GM19023 (cell line): Measurements from ENCODE around the gene PHF19.

ENCODE experiments used
- ATAC-seq: cut with Tn5 transposase; IDR thresholded peaks from one replicate; pipeline ENCODE4 v1.9.1; 2021; ENCODE audit warnings: mild to moderate bottlenecking, moderate library complexity; ENCODE audit not compliant: unreplicated experiment

The PHF19 gene

DNA sequence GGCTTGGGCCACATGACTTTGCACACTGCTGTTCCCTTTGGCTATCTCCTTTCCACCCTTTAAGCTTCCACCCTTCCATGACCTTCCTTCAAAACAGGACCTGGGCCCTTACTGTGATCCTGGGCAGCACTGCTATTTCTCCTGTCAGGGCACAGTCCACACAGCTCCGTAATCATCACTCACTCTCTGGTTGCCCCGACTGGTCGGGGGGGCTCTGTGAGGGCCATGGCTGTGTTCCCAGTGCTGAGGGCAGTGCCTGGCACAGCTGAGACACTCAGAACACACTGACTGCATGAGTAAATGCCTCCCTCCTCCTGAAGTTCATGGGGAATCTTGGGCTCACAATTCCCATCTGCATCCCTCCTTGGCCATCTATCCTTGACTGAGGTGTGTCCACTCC, 37.4 kb upstream of the PHF19 start:
- ATAC-seq: no peak

DNA sequence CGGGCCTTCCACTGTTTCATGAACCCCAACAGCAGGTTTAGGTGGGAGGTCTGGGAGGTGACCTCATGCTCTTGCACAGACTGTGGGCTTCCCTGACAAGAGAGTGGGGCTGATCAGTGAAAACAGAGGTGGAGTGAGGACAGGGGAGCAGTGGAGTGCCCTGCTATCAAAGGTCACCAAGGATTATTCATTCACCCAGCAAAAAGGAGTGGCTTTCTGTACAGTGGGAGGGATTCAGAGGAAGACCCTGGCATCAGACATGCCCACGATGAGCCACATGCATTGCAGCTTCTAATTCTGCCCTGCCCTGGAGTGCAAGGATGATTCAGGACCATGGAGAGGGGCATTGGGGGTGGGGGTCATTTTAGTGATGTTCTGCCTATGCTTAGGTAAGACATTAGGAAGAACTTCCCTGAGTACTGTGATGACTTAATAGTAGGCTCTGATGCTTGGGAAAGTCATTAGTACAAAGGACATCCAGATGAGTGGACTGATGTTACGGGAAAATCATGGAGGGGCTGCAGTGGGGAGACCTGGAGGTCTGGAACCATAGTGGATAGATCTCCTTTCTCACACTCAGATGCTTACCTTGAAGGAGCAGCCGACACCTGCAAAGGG, 36.8 kb upstream of the PHF19 start:
- no peak for ATAC-seq

DNA sequence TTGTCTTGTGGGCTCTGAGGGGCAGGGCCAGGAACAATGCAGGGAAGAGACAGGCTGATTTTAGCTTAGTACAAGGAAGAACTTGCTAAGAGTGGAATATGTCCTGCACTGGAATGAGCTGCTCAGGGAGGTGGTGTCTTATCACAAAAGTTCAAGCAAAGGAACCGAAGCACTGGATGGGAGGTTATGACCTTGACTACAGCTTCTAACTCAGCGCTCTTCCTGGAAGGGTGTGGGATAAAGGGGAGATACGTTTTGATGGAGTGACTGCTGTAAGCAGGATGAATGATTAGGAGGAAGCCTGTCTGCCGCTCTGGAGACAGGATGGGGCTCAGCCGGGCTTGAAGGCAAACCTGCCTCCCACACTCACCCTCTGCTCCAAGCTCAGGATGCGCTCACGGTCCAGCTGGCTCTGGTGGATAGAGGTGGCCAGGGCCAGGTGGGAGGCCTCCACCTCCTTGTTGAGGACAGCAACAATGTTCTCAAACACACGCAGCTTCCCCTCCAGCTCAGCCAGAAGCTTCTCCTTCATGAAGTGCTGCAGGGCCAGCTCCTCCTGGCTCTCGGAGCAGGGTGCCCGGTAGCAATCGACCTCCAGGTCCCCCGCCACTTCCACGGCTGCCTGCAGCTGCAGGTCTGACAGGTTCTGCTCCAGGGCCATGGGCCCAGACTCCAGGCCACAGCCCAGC, 36.1 kb upstream of the PHF19 start:
- no peak for ATAC-seq

DNA sequence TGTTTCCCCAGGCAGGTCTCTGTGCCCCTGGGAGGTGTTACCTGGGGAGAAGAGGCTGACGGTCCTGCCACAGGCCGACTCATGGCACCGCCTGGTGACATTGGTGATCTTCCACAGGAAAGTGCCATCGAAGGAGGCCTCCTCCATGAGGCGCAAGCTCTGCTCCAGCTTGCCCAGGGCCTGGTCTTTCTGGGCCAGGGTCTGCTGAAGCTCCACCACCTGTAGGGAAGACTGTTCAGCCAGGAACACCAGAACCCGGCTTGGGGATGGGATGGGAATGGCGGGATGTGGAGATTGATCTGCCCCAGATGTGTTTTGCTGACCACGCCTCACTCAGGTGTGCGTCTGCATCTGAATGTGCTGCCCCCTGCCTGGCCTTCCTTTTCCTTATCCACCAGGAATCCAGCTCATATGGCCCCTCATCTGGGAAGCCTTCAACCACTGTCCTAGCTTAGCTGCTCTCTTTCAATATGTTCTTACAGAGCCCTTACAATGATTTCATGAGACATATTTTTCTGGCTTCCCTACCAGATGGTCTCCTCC, 34.4 kb upstream of the PHF19 start:
- no peak for ATAC-seq

DNA sequence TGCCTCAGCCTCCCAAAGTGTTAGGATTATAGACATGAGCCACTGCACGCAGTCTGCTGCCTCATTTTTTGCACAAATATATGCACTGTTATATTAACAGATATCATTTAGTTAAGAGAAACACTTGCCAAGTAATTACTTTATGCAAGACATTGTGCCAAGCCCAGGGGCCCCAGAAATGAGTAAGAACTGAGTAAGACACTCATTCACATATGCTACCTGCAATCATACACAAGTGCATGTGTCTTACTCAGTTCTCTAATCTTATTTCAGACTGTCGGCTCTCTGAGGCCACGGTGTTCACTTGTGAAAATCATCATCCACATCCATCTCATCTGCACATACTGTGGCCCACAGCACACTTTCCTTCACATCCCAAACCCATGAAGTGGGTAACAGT, 33.7 kb upstream of the PHF19 start:
- ATAC-seq: no peak

DNA sequence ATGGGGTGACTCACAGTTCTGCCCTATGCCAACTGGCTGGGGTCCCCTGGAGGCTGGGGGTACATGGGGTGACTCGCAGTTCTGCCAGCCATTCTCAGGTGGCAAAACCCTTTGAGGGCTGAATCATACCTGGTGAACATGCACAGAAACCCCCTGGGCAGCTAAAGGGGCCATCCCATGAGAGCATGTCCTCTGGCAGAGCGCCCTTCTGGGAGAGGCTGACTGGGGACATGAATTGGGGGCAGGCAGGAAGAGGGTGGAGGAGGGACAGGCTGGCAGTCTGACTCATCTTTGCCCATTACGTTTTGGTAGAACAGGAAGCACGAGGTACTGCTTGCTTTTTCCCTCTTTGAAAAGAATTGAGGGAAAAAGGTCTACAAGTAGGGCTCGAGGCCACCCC, 32.9 kb upstream of the PHF19 start:
- ATAC-seq: no peak

DNA sequence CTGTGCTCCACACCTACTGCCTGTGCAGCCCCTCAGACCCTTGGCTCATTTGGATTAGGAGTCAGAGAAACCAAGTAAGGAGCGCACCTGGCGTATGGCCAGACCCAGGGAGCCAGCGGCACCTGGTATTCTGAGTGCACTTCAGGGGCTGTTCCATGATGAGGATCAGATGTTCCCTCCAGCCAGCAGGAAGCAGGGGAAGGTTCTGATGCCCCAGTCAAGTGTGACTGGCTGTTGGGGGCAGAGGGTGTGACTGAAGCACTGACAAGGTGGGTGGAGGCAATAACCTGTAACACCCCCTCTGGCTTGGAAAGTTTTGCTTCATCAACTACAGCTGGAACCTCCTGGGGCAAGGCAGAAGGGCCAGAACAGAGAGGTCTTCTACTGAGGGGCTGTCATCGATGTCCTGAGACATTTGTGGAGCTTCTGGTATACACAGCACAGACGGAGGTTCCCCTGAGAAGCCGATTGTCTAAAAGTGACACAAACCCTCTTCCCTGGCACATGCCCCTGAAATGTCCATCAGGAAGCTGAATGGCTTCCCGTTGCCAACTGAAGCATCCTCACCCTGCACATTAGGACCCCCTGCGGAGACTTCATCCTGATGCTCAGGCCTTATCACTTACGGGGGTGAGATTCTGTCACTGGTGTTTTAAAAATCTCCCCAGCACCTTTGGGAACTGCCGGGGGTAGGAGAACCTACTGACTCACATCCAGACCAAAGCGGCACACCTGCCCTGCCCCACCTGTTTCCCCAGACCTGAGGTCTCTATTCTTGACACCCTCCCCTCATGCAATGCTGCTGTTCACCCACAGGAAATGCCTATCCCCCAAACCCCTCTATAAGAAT, 28.6 kb upstream of the PHF19 start:
- no peak for ATAC-seq

DNA sequence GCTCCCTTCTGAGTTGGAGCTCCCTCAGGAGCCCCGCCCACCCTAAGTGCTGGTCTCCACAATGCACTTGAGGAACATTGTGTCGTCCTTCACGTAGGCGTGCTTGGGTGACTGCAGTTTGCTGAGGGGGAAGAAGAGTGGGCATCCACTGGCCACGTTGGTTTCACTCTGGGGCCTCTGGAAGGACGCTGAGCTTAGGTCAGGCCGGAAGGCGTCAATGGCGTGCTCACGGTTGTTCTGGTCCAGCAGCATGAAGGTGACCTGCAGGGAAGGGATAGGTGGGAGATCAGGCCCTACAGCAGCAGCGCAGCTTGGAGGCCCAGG, 28.0 kb upstream of the PHF19 start:
- no peak for ATAC-seq

DNA sequence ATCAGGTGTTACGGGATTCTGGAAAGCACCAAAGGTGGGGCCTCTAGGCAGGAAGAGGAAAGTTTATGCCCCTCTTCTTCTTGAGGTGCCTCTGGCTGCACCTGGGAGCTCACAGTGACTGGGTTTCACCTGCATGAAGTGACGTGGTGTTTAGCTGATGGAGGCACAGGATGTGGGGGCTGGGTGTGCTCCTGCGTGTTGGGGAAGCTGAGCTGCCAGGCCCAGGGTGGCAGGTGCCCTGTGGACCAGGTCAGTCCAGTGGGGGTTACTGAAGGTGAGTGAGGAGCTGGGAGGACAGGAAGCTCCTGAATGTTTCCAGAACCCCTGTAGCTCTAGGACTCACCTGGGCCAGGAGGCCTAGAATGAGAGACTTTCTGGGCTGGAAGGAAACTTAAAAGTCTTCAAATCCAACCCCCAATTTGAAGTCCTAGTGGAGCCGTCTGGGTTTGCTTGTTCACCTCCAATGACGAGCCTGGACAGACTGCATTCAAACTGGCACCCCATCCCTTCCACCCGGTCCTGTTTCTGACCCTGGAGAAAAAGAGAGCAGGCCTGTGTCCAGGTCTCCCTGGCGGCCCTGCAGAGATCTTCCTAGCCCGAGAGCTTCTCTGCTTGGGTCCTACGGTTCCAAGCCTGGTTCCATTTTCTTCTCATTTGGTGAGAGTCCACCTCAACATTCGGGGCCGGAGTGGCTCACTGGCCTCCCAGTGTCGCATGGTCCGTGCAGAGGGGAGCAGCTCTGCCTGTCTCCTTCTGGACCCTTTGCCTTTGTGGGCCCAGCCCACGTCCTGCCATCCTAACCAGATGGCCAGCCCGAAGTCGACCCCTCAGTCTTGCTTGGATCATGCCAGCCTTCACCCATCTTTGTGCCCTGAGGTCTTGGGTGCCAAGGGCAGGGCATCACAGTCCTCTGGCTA, 27.3 kb upstream of the PHF19 start:
- no peak for ATAC-seq

DNA sequence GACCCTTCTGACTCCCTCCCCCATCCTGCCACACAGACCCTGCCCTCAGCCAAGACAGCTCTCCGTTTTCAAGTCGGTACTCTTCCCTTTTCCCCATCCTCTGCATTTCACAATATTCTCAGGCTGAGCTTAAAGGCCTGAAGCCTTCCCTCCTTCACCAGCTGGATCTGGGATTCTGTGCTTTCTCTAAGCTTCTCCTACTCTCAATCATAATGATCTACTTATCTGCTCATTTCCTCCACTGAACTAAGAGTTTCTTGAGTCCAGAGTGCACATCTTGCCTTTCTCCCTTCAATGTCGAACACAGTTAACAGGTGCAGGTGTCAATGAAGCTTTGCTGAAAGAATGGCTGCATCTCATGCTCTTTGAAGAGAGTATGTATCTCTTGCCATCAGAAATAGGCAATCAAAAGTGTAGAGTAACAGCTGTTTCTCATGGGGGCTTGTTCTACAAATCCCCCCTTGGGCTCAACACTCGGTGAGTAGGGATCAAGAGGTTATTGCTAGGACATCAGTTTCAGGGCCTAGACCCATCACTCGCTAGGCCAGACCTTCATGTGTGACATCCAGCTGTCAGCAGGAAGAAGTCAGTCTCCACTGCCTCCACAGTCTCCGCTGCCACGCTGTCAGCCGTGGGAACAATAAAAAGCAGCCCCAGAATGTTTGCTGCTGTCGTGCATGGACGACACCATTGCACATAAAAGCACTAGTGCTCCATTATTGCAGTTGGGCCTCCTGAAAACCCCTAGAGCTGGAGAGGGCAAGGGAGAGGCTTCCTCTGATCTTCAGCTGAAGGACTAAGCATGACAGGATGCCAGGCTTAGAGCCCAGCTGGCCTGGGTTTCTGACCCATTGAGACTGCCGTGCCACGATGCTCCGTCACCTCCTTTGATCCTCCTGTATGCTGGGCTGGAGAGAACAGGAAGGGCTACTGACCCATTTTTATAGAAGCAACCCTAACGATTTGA, 25.9 kb upstream of the PHF19 start:
- ATAC-seq: no peak

DNA sequence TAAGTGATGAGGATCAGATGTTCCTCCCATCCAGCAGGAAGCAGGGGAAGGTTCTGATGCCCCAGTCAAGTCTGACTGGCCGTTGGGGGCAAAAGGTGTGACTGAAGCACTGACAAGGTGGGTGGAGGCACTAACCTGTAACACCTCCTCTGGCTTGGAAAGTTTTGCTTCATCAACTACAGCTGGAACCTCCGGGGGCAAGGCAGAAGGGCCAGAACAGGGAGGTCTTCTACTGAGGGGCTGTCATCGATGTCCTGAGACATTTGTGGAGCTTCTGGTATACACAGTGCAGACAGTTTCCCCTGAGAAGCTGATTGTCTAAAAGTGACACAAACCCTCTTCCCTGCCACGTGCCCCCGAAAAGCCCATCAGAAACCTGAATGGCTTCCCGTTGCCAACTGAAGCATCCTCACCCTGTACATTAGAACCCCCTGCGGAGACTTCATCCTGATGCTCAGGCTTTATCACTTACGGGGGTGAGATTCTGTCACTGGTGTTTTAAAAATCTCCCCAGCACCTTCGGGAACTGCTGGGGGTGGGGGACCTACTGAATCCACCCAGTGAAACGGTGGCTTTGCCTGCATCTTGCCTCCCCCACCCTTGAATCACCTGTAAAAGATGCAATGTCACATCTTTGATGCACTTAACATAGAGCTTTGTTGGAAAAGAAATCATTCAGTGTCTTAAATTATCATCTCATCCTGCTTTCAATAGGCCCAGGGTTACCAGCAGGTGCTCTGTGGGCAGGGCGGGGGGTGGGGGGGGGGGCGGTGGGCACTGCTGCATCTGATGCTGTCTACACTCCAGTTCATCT, 25.0 kb upstream of the PHF19 start:
- no peak for ATAC-seq

DNA sequence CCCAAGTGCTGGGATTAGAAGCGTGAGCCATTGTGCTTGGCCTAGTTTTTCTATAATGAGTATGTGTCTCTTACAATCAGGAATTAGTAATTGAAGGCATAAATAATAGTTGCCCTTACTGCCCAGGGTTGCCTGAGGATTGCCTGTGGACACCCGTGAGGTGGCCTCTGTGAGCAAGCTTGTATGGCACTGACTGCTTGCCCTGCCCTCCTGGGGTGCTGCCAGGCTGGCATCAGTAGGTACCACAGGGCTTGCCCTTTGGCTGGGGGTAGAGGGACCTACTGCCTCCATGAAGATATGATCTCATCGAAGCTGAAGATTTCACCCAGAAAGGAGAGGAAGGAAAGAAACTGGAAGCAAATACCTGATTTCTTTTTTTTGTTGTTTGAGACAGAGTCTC, 23.8 kb upstream of the PHF19 start:
- ATAC-seq: no peak

DNA sequence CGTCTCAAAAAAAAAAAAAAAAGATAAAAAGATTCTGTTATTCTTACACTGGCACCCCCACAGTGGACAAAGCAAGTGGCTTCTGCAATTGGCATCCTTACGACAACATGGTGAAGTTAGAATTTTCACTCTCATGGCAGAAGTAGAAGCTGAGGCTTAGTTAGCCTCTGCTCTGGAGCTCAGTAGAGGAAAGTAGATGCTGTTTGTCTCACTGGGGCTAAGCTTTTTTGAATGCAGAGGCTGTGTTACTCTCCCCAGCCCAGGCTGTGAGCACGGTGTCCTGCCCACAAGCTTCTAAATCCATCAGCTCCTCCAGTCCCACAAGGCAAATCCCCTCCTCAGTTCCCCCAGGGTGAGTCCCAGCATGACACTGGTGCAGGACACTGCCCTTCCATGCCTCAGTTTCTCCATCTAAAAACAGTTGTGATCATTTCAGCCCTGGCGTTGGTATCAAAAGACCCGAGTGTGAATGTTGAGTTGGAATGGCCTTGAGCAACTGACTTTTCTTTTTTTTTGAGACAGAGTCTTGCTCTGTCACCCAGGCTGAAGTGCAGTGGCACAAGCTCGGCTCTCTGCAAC, 22.6 kb upstream of the PHF19 start:
- no peak for ATAC-seq

DNA sequence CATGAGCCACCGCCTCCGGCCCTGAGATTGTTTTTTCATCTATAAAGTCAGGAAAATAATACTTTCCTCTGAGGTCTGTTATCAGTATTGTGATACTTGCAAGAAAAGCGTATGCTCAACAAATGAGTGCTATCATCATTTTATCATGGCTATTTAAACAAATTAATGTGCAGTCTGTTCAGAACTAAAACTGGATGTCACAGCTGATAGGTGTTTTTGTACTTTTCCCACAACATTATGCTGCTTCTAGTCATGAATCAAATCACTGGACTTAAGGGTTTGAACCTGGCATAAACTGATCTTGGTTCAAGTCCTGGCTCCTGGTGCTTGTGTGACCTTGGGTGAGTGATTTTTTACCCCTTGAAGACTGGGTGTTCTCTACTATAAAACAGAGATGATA, 21.4 kb upstream of the PHF19 start:
- ATAC-seq: no peak

DNA sequence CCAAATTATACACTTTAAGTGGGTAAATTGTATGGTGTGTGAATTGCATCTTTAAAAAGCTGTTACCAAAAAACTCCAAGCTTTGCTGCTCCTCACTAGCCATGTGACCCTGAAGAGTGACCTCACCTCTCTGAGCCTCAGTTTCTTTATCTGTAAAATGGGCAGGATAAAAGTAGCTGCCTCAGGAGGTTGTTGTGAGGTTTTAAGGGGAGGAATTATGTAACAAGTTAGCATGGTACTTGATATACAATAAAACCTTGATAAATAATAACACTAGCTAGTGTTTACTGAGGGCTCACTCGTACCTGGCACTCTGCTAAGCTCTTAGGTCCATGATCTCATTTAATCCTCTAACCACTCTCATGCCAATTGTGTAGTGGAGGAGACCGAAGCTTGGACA, 19.0 kb upstream of the PHF19 start:
- no peak for ATAC-seq

DNA sequence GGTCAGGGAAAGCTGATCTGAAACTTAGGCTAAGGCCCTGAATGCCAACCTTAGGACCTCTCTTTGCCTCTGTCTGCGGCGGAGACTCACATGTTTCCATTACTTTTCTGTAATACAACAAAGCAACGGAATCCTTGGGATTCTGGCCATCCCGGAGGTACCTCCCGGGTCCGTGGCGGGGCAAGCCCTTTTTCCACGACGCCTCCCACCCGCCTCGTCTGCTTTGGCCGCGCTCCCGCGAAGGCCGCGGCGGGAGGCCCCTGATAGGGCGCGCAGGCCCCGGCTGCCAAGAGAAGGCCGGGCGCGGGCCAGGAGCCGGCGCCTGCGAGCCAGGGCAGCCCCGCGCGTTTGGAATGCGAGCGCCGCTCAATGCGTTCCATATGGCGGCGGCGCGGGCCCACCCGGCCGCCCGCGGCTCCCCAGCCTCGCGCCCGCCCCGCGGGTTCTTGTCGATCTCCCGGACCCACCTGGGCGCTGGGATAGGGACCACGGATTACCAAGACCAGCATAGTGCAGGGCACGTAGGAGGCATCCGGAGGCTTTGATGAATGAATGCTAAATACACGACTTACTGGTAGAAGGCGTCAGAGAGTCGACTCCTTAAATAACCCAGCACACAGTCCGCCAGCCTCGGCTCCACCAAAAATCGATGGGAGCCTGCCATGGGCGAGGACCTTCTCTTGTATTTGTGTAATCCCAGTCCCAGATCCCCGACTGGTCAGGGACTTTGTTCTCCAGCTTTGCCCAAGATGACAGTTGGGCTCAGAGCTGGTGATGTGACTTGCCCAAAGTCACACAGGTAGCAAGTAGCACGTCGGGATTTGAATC, 17.5 kb upstream of the PHF19 start:
- no peak for ATAC-seq

DNA sequence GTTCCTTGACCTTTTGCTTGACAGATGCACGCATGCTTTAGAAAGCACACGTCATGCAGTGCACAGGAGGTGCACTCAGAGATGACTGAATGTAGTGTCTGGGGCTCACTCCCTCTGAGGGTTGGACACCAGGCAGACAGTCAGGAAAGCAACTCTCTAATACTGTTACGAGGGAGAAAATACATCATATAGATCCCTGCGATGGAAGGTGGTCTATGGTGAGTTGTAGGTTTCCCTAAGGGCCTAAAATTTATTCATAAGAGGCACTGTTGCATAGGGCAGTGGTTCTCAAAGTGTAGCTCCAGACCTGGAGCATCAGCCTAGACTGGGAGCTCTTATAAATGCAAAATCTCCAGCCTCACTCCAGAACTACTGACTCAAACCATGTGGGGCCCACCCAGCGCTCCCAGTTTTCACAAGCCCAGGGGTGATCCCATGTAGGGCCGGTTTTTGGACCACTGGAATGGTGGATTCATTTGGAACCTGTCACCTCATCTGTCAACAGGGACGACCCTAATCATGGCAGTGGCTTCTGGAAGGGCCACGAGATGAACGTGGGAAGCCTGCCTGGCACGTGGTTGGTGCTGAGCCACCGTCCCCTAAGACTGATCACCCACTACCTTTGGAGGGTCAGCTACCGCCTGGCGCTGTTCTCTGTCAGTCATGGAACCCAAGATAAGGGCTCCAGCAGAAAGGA, 16.8 kb upstream of the PHF19 start:
- no peak for ATAC-seq
